D721Med (cell line): ENCODE results near the gene TBXAS1.

ENCODE experiments used
- DNase-seq: peaks from one replicate; pipeline ENCODE4 v3.0.0; 2011; ENCODE audit warnings: low spot score; ENCODE audit not compliant: insufficient read length
- FAIRE-seq: peaks from 2 replicates; lab custom pipeline; 2011; peaks lifted over from hg19 to GRCh38; lab: Jason Lieb, UNC
- TF ChIP-seq, protein P1 (sequence below): IDR thresholded peaks from 2 replicates; pipeline ENCODE4 v1.5.1; 2012; ENCODE audit warnings: mild to moderate bottlenecking, control low read depth; ENCODE audit not compliant: insufficient read depth; ENCODE audit errors: missing control alignments

The TBXAS1 gene

DNA sequence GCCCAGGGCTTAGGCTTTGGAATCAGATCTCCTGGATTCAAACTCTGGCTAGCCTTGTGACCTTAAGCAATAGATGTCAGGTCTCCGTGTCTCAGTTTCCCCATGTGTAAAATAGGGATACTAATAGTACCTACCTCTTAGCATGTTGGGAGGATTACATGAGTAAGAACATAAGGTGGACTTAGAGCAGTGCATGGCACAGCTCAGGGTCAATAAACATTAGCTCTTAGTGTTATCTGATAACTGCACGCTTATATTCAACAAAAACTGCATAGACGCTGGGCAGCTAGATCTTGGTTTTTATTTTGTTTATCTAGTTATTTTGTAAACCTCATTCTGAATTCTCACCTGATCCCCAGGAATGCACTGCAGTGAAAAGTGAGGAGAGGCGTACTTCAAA lies 17.2 kb downstream of the TBXAS1 start:
- TF ChIP-seq, protein P1, sequence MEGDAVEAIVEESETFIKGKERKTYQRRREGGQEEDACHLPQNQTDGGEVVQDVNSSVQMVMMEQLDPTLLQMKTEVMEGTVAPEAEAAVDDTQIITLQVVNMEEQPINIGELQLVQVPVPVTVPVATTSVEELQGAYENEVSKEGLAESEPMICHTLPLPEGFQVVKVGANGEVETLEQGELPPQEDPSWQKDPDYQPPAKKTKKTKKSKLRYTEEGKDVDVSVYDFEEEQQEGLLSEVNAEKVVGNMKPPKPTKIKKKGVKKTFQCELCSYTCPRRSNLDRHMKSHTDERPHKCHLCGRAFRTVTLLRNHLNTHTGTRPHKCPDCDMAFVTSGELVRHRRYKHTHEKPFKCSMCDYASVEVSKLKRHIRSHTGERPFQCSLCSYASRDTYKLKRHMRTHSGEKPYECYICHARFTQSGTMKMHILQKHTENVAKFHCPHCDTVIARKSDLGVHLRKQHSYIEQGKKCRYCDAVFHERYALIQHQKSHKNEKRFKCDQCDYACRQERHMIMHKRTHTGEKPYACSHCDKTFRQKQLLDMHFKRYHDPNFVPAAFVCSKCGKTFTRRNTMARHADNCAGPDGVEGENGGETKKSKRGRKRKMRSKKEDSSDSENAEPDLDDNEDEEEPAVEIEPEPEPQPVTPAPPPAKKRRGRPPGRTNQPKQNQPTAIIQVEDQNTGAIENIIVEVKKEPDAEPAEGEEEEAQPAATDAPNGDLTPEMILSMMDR, result no peak
- FAIRE-seq, result no peak
- no peak for DNase-seq

DNA sequence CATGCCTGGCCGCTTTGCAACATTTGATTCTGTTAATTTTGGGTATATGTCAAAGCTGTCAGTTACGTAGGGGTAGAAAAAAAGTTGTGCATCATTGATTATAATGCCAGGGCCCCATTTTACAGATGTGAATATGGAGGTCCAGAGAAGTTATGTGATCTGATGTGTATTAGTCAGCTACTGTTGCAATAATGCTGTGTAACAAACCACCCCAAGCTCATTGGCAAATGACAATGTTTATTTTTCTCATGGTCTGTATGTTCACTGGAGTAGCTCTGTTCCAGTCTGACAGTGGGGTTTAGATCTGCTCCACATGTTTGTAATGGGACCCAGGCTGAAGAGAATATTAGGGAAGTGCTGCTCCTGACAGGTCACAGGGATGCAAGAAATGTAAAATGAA lies 19.2 kb downstream of the TBXAS1 start:
- TF ChIP-seq, protein P1, result no peak
- FAIRE-seq (no peak), DNase-seq (no peak)

DNA sequence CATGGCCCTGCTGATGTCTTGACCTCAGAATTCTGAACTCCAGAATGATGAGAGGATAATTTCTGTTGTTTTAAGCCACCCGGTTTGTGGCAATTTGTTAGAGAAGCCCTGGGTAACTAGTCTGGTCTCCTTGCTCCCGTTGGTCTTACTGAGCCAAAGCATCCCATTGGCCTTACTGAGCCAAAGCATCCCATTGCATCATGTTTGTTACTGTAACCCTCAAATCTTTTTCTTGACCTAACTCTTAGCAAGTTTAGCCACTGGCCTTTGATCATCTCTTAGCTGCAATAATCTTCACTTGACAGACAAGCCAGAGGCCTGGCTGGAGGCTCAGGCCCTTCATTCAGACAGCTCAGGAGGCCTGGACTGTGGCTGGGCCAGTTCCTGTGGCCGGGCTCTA lies 21.8 kb downstream of the TBXAS1 start:
- FAIRE-seq, result no peak
- DNase-seq, result no peak
- TF ChIP-seq, protein P1, result no peak

DNA sequence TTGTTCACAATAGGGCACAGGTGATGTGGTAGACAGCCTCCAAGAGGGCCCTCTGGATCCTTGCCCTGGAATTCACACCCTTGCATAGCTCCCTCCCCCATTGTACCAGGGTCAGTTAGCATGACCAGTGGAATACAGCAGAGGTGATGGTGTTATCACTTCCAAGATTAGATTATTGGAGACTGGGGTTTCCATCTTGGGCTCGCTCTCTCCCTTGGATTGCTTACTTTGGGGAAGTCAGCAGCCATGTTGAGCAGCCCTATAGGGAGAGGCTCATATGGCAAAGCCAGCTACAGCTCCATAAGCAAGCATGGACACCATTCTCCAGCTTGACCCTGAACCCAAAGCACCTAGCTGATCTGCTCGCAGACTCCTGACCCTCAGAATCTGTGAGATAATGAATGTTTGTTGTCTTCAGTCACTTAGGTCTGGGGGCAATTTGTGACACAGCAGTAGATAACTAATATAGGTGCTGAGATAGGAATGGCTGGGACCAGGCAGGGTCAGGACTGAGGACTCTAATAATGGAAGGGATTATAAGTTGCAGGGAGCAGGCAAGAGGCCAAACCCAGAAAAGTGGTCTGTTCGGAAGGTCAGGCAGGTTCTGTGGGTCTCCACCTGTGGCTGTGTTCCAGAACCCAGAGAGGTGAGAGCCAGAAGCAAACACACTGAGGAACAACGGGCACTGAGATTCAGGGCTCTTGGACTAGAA lies 22.9 kb downstream of the TBXAS1 start:
- TF ChIP-seq, protein P1, result no peak
- FAIRE-seq (no peak), DNase-seq (no peak)

DNA sequence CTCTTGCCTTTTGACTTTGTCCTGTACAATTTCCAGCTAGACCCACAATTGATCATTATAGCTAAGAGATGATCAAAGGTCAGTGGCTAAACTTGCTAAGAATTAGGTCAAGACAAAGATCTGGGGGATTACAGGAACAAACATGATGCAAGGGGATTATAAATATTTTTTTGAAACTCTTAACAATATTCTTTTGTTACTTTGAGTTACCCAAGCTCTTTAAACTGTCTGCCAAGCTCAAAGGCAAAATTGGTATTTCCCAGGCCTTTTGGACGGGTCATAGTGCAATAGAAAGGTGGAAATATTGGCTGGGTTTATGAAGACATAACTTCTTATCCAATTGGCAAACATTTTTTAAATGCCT lies 23.4 kb downstream of the TBXAS1 start:
- FAIRE-seq, result no peak
- DNase-seq, result no peak
- TF ChIP-seq, protein P1, result no peak

DNA sequence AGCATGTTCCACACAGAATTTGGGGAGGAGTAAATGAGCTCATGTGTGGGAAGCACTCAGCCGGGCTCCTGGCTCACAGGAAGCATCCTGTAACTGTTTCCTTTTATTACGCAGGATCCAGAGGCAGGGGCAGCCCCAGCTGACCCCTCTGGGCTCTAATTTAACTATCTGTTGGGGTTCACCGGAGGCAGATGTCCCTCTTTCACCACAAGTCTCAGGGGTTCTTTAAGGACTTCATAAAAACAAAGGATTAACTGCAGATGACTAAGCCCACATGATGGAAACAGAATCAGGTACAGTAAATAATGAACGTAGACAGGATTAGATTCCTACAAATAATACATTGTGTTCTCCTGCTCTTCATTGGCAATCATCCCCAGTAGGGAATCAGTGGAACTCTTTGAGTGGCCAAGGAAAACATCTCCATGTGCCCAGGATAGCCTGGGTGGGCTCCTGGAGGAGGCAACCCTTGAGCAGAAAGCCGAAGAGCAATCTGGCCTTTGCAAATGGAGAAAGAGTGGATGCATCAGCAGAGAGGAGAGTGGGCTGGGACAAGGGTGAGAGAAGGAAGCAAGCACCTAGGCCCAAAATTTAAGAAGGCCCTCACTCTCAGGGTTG lies 24.6 kb downstream of the TBXAS1 start:
- FAIRE-seq, result no peak
- no peak for DNase-seq

More for the DNA sequence above, 24.6 kb downstream of the TBXAS1 start:
- TF ChIP-seq, protein P1, result no peak
